PC-9 (cell line): ENCODE data around the gene OSBPL10. TPM values are rescaled to one million over a fixed set of nuclear protein-coding genes. Genes with fewer than 3 reads are reported as not detected.

Experiments used
- BruUV-seq: library from RNA; stranded (reverse); fragments of 400-500 nt; replicated peaks from 2 replicates; lab custom pipeline; 2021; lab: Mats Ljungman, UMichigan
- CTCF ChIA-PET: fragments of 300-600 bp; sonication (Branson Sonifier 250); formaldehyde crosslinking; loops from one replicate; lab custom pipeline; 2022; ENCODE audit warnings: antibody characterized with exemption; lab: Charles Lee
- POLR2A ChIA-PET: fragments of 300-600 bp; sonication (Branson Sonifier 250); formaldehyde crosslinking; loops from one replicate; lab custom pipeline; 2022; ENCODE audit warnings: antibody characterized with exemption; ENCODE audit not compliant: unreplicated experiment; lab: Charles Lee
- DNase-seq, 2 experiments: peaks; one replicate each; pipeline versions ENCODE4 v3.0.0 to v3.0.0-alpha.2; 2015 to 2022; ENCODE audit warnings: mixed read lengths in 1 of 2
- H2AFZ ChIP-seq: fragments of 200-600 bp; sonication (generic); 2 replicates; pipeline ENCODE4 v1.8.1; 2017; ENCODE audit warnings: antibody characterized with exemption
- H3F3A ChIP-seq: fragments of 200-600 bp; sonication (generic); 2 replicates; pipeline ENCODE4 v1.8.1; 2017; ENCODE audit warnings: antibody characterized with exemption, mild to moderate bottlenecking, low read depth; ENCODE audit not compliant: insufficient read depth
- H3K27ac ChIP-seq: fragments of 200-600 bp; sonication (generic); 2 replicates; pipeline ENCODE4 v1.6.1; 2016; ENCODE audit warnings: mixed run types
- H3K27me3 ChIP-seq: fragments of 200-600 bp; sonication (generic); 2 replicates; pipeline ENCODE4 v1.6.1; 2016; ENCODE audit warnings: low read depth, mixed run types; ENCODE audit not compliant: insufficient read depth
- H3K36me3 ChIP-seq: fragments of 200-600 bp; sonication (generic); 2 replicates; pipeline ENCODE4 v1.6.1; 2016; ENCODE audit warnings: low read depth, mixed run types
- H3K4me1 ChIP-seq: fragments of 200-600 bp; sonication (generic); replicated peaks from 2 replicates; pipeline ENCODE4 v1.6.1; 2016; ENCODE audit warnings: mixed run types; ENCODE audit not compliant: insufficient read depth
- H3K4me2 ChIP-seq: fragments of 200-600 bp; sonication (generic); 2 replicates; pipeline ENCODE4 v1.6.1; 2017; ENCODE audit warnings: mixed run types
- H3K4me3 ChIP-seq: fragments of 200-600 bp; sonication (generic); 2 replicates; pipeline ENCODE4 v1.6.1; 2016; ENCODE audit warnings: mixed run types
- H3K79me2 ChIP-seq: fragments of 200-600 bp; sonication (generic); 2 replicates; pipeline ENCODE4 v1.6.1; 2017; ENCODE audit warnings: low read depth, mixed run types
- H3K9me2 ChIP-seq: fragments of 200-600 bp; sonication (generic); 2 replicates; pipeline ENCODE4 v1.8.1; 2017; ENCODE audit warnings: mild to moderate bottlenecking; ENCODE audit not compliant: insufficient read depth
- H3K9me3 ChIP-seq: fragments of 200-600 bp; sonication (generic); 2 replicates; pipeline ENCODE4 v1.8.1; 2016; ENCODE audit warnings: low read depth; ENCODE audit not compliant: insufficient read depth
- H4K20me1 ChIP-seq: fragments of 200-600 bp; sonication (generic); 2 replicates; pipeline ENCODE4 v1.8.1; 2017; ENCODE audit not compliant: insufficient read depth
- EZH2 ChIP-seq: fragments of 200-600 bp; sonication (generic); IDR thresholded peaks from 2 replicates; pipeline ENCODE4 v1.8.0; 2017; ENCODE audit warnings: antibody characterized with exemption, low read depth
- intact Hi-C: fragments of 100-400 bp; cut with micrococcal nuclease; formaldehyde crosslinking; loops from one replicate; pipeline ENCODE4 v1.10.0; 2022; ENCODE audit not compliant: unreplicated experiment
- total RNA-seq: library from RNA; stranded (reverse); gene quantifications from 2 replicates; pipeline ENCODE4 v1.2.3, GENCODE V29; 2021
- TF ChIP-seq, protein P1 (sequence below): fragments of 200-600 bp; sonication (generic); conservative IDR thresholded peaks from 2 replicates; pipeline ENCODE4 v1.6.1; 2017; ENCODE audit warnings: mixed run types, antibody characterized with exemption, mild to moderate bottlenecking, moderate library complexity

The OSBPL10 gene
- total RNA-seq, 1 experiment from 2014 or later: 42.0 TPM

GRCh38 chr3:31763731-31764130 lies 217.3 kb downstream of the OSBPL10 start:
- no peaks in the 10 kb centered on the region for H3K4me1 ChIP-seq
- H4K20me1 ChIP-seq: no peaks in the 10 kb centered on the region
- H3K27ac ChIP-seq: no peak overlapping the region
- POLR2A ChIA-PET: no interaction called here
- no peak for TF ChIP-seq EZH2
- TF ChIP-seq, protein P1, sequence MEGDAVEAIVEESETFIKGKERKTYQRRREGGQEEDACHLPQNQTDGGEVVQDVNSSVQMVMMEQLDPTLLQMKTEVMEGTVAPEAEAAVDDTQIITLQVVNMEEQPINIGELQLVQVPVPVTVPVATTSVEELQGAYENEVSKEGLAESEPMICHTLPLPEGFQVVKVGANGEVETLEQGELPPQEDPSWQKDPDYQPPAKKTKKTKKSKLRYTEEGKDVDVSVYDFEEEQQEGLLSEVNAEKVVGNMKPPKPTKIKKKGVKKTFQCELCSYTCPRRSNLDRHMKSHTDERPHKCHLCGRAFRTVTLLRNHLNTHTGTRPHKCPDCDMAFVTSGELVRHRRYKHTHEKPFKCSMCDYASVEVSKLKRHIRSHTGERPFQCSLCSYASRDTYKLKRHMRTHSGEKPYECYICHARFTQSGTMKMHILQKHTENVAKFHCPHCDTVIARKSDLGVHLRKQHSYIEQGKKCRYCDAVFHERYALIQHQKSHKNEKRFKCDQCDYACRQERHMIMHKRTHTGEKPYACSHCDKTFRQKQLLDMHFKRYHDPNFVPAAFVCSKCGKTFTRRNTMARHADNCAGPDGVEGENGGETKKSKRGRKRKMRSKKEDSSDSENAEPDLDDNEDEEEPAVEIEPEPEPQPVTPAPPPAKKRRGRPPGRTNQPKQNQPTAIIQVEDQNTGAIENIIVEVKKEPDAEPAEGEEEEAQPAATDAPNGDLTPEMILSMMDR: no peak
- intact Hi-C loops: no loop called here
- no TSS peak for BruUV-seq
- no peak for DNase-seq
- H3K4me3 ChIP-seq: no peak overlapping the region
- no peaks in the 10 kb centered on the region for H3K36me3 ChIP-seq
- no peaks in the 10 kb centered on the region for H3K9me3 ChIP-seq
- H3K9me2 ChIP-seq: no peaks in the 10 kb centered on the region
- no peak overlapping the region for H2AFZ ChIP-seq
- H3F3A ChIP-seq: no peaks in the 10 kb centered on the region
- H3K79me2 ChIP-seq: no peaks in the 10 kb centered on the region
- no peaks in the 10 kb centered on the region for H3K27me3 ChIP-seq
- H3K4me2 ChIP-seq: no peak overlapping the region
- CTCF ChIA-PET: no interaction called here

GRCh38 chr3:31762888-31763351 lies 218.1 kb downstream of the OSBPL10 start:
- Histone ChIP-seq H3K27ac (no peak overlapping the region), H3K4me3 (no peak overlapping the region), H3K9me2 (no peaks in the 10 kb centered on the region), H3K4me1 (no peaks in the 10 kb centered on the region), H3K9me3 (no peaks in the 10 kb centered on the region), H2AFZ (no peak overlapping the region), H3F3A (no peaks in the 10 kb centered on the region), H3K79me2 (no peaks in the 10 kb centered on the region), H4K20me1 (no peaks in the 10 kb centered on the region), H3K4me2 (no peak overlapping the region), H3K27me3 (no peaks in the 10 kb centered on the region), H3K36me3 (no peaks in the 10 kb centered on the region)
- POLR2A ChIA-PET: no interaction called here
- DNase-seq: no peak
- no TSS peak for BruUV-seq
- intact Hi-C loops: no loop called here
- CTCF ChIA-PET: no interaction called here
- no peak for TF ChIP-seq EZH2
- TF ChIP-seq, protein P1: no peak

DNA sequence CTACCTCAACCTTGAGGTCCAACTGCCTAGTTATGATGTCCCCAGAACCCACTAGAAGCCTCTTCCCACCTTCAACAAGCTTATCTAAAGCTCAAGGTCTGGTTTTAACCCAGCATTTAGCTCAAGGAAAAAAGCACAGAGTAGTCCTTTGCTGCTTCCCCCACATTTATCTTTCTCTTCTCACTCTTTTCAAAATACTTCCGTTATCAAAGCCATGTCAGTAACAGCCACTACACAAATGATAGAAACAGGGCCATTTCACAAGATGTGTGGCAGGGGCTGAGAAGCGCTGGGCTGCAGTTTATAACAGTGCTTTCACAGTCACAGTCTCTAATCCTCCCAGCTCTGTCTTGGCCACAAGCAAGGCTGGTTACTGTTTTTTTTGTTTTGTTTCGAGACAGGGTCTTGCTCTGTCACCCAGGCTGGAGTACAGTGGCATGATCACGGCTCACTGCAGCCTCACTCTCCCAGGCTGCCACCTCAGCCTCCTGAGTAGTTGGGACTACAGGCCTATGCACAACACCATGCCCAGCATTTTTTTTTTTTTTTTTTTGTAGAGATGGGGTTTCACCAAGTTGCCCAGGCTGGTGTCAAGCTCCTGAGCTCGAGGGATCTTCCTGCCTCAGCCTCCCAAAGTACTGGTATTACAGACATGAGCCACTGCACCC lies 218.8 kb downstream of the OSBPL10 start:
- intact Hi-C loops: no loop called here
- no peak overlapping the region for H3K4me3 ChIP-seq
- TF ChIP-seq, protein P1: no peak
- TF ChIP-seq EZH2: no peak
- no peaks in the 10 kb centered on the region for H3F3A ChIP-seq
- no peaks in the 10 kb centered on the region for H3K9me2 ChIP-seq
- H2AFZ ChIP-seq: no peak overlapping the region
- ChIA-PET CTCF (no interaction called here), POLR2A (no interaction called here)
- no peaks in the 10 kb centered on the region for H4K20me1 ChIP-seq
- H3K79me2 ChIP-seq: no peaks in the 10 kb centered on the region
- no peaks in the 10 kb centered on the region for H3K9me3 ChIP-seq
- H3K36me3 ChIP-seq: no peaks in the 10 kb centered on the region
- H3K4me1 ChIP-seq: no peaks in the 10 kb centered on the region
- BruUV-seq: no TSS peak
- H3K4me2 ChIP-seq: no peak overlapping the region
- DNase-seq: no peak
- H3K27ac ChIP-seq: no peak overlapping the region
- no peaks in the 10 kb centered on the region for H3K27me3 ChIP-seq
